NCI-H510A (cell line): ENCODE data around the gene FUBP3.

Source experiments
- DNase-seq: peaks from one replicate; lab custom pipeline; 2025; lab: John Stamatoyannopoulos, UW

Gene FUBP3

DNA sequence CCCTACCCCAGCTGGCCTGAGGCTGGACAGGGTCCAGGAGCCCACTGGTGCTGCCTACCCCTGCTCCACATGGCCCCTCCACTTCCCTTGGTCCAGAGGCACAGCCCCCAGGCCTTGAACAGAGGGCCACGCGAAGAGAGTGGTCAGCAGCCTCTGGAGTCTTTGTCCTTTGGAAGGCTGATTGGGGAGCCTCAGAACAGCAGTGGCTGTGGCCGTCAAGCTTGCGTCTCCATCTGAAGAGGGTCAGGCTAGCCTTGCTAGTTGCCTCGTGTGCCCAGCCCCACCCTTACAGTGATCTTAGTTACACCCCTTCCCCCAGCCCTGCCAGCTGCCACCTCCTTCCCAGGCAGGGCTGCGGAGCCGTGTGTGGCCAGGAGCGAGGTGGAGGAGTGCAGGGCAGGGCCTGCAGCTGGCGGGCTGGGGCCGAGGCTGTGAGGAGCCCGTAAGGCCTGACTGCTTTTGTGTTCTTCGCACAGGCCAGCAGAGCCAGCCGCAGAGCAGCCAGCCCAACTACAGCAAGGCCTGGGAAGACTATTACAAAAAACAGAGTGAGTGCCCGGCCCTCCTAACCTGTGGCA, 54.9 kb downstream of the FUBP3 start:
- DNase-seq: no peak

GRCh38 chr9:130634801-130635200, 55.4 kb downstream of the FUBP3 start:
- DNase-seq: no peak

- DNase-seq: no peak
These were observed 55.9 kb downstream of the FUBP3 start for GRCh38 chr9:130635306-130635705.

DNA sequence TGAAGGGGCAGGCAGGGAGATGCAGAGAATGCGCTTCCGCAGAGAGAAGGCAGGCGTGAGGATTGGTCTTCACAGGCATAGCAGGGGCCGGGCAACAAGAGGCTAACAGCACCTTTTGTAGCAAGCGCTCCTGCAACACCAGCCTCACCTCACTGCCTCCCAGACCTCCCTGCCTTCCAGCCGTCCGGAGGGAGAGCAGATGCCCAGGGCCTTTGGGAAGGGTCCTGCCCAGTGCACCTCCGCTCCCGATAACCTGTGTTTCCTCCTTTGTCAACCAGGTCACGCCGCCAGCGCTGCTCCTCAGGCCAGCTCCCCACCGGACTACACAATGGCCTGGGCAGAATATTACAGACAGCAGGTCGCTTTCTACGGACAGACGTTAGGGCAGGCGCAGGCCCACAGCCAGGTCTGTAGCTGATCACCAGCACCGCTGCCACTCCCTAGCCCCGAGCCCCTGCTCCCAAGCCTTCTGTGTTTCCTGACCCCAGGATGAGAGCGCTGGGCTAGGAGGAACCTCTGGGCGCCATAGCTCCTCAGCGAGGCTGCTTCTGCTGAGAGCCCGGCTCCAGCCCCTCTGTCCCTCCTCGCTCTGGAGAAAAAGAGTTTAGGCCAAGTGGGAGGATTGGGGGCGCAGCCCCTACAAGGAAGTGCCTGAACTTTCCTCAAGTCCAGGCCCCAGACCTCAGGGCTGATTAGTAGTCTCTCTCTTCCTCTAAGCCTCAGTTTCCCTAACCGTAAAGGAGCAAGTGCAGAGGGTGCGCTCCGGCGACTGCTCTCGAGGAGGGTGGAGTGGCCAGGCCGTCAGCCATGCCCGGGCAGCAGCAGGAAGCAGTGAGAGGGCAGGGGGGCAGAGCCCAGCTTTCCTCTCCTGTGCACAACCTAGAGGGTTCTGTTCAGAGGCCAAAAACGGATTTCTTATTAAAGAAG, 56.6 kb downstream of the FUBP3 start:
- no peak for DNase-seq

DNA sequence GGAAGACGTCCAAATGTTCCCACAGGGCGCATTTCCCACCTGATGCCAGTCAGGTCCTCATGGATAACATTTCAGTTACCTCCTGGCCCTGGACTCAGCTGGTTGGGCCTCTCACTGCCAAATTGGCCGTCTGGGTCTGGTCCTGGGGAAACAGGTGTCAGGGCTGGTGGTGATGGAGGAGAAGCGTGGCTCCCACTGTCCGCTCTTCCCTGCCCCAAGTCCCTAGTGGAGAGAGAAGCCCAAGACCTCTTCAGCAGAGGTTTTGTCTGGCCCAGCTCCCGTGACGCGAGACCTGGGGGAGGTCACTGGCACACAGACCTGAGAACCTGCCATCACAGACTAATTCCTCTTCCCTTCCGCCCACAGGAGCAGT, 57.3 kb downstream of the FUBP3 start:
- no peak for DNase-seq

DNA sequence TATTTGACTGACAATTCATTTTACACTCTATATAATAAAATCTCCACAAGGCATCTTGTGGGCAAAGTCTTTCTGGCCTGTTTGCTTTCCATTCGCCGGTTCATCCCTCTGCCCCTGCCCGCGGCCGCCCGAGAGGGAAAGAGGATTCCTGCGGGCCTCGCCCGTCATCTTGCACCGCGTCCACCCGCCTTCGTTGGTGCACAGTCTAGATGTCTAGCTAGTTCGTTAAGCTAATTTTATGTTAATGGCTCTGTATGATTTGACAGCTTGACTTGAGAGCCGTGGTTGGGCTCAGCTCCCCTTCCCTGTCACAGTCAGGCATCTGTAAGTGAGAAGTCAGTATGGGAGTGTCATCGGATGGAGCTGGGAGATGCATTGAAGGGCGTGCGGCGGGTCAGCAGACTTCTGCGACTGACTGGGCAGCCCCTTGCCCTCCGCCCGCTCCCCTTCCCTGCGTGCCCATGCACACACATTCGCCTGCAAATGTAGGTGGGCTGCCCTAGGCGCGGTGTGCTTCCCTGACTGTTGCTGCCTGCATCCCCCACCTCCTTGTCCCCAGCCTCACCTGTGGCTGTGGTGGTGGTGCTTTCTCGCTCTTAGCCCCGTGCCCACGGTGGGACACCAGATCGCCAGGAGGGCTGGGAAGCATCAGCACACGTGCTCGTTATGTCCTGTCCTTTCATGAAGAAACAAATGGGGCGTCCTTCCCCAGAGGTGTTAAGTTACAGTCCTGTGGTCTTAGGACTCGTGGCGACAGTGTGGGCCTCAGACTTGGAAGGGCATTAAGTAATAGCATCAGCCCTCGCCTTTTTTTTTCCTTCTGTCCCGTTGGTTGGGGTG, 59.1 kb downstream of the FUBP3 start:
- no peak for DNase-seq

- no peak for DNase-seq
These were observed 59.9 kb downstream of the FUBP3 start for GRCh38 chr9:130639124-130639765.

DNA sequence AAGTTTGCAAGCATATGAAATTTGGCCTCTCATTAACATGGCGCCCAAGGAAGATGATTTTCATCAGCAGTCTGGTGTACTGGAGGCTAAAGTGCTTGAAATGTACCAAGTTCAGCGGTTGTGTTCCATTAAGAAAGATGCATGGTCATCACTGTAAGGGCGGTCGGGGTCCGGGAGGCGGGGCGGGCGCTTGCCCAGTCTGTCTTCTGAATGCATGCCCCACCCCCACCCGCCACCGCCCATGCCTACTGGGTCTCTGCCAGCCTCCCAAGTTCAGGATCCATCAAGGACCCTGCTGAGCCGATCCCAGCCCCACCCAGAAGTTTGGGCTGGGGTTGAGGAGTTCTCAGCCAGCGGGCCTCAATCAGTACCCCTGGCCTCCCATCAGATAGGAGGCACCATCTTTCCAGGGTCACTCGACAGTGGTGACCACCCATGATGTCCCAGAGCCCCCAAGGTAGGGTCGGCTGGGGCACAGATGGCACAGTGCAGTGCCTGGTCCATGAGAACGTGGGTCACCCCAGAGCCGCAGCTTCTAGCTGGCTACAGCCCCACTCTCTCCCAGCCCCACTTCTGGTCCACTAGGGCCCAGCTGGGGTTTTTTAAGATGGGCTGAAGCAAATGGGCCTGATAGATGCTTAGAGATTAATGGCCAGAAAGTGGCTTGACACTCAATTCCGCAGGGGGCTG, 60.6 kb downstream of the FUBP3 start:
- no peak for DNase-seq

- DNase-seq: no peak
These were observed 61.3 kb downstream of the FUBP3 start for GRCh38 chr9:130640681-130641080.

DNA sequence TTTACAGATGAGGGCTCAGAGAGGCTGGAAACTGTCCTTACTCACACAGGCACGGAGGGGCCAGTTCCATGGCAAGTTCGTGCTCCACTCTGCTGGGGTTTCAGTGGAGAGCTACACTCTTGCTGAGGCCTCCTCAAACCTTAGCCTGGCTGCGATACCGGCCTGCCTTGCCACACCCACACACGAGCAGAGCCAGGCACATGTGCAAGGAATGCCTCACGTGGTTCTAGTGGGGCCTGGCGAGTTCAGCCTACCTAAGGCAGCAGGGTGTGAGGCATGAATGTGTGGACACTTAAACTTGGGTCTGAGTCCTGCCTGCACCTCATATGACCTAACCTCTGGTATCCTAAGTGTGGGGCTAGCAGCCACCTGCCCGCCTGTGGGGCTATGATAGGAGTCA, 63.5 kb downstream of the FUBP3 start:
- DNase-seq: no peak

- DNase-seq: no peak
These were observed 71.8 kb downstream of the FUBP3 start for GRCh38 chr9:130651221-130651620.

GRCh38 chr9:130651752-130652151, 72.4 kb downstream of the FUBP3 start:
- no peak for DNase-seq

DNA sequence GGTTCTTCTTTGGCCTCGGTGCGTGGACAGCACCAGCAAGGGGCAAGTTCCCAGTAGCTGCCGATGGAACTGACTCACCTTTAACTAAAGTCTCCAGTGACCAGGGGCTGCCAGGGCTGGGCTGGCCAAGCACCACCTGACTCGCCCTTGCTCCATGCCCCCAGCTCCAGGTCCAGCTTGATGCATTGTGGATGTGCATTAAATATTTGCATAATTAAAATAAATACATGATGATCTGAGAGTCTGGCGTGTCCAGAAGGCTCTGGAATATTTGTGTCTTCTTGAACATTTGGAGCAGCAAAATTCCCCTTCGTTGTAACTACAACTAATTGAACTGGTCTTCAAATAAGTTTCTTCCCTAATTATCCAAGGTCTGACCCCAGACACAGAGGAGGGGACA, 75.5 kb downstream of the FUBP3 start:
- no peak for DNase-seq

DNA sequence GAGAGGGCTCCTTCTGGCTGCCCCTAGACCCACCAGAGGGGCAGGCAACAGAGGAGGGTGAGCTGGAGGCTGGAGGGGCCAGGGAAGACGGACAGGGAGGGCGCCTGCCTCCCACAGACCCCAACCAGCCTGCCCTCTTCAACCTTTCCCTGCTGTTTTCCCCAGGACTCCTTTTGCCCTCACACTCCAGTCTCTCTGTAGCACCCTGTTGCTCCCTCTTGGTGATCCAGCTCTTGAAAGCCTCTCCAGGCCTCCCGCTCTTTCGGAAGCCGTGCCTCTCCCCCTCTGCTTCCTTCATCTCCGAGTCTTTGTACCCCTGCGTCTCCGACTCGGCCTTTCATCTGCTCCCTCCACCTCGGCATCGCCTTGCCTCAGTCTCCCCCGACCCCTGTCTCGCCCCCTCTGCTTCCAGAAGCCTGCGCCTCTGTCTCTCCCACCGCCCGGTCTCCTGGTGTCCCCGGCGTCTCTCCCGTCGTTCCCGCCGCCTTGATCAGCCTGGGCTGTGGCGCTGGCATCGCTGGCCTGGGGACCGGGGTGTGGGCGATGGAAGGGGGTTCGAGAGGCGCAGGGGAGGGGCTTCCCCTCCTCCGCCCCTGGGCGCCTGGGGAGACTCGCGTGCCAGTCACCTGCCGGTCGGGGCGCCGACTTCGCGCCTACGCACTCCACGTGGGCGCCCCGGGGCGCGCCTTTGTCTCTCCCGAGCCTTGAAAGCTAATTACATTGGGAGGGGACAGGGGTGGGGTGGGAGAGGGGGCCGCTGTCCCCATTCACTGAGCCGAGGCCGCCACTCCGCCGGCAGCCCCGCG, 79.7 kb downstream of the FUBP3 start:
- no peak for DNase-seq

- DNase-seq: no peak
These were observed 80.4 kb downstream of the FUBP3 start for GRCh38 chr9:130659699-130660248.

GRCh38 chr9:130660326-130660682, 80.9 kb downstream of the FUBP3 start:
- no peak for DNase-seq

DNA sequence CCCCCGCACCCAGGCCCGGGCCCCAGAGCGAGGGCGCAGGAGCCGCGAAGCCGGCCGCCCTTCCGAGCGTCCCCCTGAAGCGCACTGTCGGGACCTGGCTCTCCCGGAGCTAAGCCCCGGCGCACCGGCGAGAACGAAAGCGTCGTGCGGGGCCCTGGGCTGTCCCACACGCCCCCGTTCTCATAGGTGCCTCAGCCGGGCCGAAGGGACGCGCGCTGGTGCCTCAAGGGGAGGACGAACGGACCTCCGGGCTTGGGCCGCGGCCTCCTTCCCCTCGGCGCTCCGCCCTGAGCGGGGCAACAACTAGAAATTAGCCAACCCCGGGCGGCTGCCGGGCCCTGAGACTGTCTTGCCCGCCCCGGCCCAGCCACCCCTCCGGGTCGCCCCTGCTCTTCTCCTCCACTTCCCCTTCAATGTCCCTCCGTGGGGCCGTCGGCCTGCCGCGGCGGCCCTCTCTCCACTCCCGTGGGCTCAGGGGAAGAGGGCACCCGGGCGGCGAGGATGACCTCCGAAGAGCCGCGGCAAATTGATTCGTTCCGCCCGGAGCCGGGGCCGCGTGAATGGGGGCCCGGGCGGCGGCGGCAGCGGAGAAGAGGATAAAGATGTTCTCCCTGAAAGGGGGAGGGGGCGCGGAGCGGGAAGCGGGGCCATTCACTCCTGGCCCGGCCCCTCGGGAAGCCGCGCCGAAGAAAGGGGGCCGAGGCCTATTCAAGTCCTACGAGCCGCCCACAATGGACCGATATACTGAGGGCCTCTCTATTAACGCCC, 81.5 kb downstream of the FUBP3 start:
- DNase-seq: no peak

DNA sequence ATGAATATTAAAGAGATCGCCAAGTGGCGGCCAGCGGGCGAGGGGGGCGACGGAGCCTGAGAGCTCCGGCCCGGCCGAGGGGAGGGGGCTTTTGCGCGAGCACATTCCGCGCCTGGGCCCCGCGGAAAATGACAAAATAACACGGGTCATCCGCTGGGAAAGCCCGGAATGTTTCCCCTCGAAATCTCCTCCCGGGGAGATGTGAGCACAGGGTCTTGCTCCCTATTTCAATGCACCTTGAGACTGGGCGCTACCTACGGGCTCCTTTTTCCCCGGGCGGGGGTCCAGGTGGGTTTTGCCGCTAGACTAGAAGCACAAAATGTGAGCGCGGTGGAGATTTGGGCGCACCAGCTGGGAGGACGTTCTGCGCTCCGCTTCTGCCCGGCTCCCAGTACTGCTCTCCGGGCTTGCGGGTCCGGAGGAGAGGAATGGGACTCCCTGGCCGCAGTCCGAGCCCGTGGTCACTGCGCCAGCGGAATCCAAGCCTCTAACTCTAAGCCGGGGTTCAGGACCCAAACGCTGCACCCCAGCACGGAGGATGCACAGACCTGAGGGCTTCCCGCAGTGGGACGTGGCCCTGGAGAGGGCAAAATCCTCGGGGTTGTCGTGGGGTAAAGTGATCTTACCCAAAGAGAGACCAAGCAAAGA, 82.2 kb downstream of the FUBP3 start:
- no peak for DNase-seq
